AG10803 (cell line): ENCODE results near the gene SHISA4.

Experiments
- DNase-seq: peaks from one replicate; pipeline ENCODE4 v3.0.0; 2010; ENCODE audit warnings: low read depth
- H3K4me3 ChIP-seq: 2 replicates; pipeline ENCODE4 v1.5.1; 2011; ENCODE audit warnings: mild to moderate bottlenecking, low read length, control low read depth
- CTCF ChIP-seq: conservative IDR thresholded peaks from 2 replicates; pipeline ENCODE4 v1.5.1; 2011; ENCODE audit warnings: mild to moderate bottlenecking, low read length, control low read depth, inconsistent platforms

The SHISA4 gene

DNA sequence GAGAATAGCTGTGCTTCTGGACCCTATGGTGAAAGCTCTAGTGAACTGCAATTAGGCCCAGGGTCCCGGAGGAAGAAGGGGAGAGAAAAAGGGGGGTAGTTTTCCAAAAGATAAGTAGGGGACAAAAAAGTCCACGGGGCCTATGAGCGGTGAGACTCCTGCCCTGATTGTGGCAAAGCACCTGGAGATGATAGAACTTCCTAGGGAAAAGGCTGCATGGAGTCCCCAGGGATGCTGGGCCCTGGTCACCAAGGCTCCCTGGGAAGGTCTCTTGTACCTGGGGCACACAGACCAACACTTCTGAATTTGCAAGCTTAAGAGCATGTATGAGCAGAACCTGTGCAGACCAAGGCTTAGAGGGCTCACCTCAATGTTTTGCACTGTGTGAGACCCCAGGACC, 5.4 kb upstream of the SHISA4 start:
- no peak for TF ChIP-seq CTCF
- no peak for DNase-seq
- H3K4me3 ChIP-seq = no peak overlapping the region

DNA sequence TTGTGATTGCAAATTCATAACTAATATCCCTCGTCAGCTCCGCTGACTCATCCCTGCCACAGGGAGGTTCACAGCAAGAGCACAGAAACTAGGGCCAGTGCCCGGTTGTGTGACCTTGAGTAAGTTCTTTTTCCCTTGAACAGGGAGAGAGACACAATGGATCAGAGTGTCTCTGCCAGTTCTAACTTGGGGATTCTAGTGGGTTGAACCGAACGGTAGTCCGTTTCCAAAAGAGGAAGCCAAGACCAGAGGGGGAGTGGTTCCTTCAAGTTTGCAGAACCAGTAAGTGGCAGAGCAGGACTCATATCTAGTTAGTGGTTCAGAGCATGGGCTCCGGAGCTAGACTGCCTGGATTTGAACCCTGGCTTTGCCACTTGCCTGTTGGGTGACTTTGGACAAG, 4.9 kb upstream of the SHISA4 start:
- no peak for TF ChIP-seq CTCF
- no peak overlapping the region for H3K4me3 ChIP-seq
- peak; percentile 70 for DNase-seq

- H3K4me3 ChIP-seq = no peak overlapping the region
- TF ChIP-seq CTCF = no peak
- DNase-seq = no peak
These were observed 4.3 kb upstream of the SHISA4 start for GRCh38 chr1:201884425-201884824.

- H3K4me3 ChIP-seq = no peak overlapping the region
- no peak for TF ChIP-seq CTCF
- peak; percentile 46 for DNase-seq
These were observed 3.1 kb upstream of the SHISA4 start for GRCh38 chr1:201885531-201886075.

DNA sequence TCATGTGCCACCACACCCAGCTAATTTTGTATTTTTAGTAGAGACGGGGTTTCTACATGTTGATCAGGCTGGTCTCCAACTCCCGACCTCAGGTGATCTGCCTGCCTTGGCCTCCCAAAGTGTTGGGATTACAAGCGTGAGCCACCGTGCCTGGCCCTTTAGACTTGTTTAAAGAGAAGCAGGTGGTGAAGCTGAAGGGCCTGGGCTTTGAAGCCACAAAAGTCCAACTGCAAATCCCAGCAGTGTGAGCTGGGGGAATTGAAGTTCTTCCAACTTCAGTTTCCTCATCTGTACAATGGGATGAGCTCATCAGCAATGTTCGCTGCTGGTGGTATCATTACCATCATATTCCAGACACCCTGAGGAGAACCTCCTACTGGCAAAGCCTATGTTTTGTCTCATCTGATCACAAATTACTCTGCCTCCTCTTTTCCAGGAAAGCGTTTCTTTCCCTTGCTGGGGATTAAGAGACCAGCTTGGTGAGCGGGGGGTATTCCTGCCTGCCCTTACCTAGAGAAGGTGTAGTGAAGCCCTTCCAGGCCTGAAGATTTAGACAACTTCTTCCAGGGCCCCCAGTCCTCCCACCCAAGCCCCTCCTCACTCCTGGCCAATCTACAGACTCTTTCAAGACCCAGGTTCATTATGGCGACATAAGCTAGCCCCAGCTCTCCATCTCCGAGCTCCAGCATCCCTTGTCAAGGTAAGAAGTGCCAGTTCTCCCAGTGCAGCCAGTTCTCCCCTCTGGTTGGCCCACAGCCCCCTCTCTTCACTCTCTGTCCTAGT, 2.4 kb upstream of the SHISA4 start:
- H3K4me3 ChIP-seq = no peak overlapping the region
- no peak for TF ChIP-seq CTCF
- no peak for DNase-seq

- no peak overlapping the region for H3K4me3 ChIP-seq
- DNase-seq = no peak
- no peak for TF ChIP-seq CTCF
These were observed 1.4 kb upstream of the SHISA4 start for GRCh38 chr1:201887116-201887866.
